ACC112 (cell line): ENCODE results near the gene LANCL2.

ENCODE experiments used
- H2AFZ ChIP-seq: fragments of 200-600 bp; sonication (generic); one replicate; pipeline ENCODE4 v1.6.0; 2017; ENCODE audit warnings: antibody characterized with exemption, low read length; ENCODE audit not compliant: unreplicated experiment
- H3K27ac ChIP-seq: fragments of 200-600 bp; sonication (generic); 2 replicates; pipeline ENCODE4 v1.5.1; 2014; ENCODE audit warnings: low read depth, mild to moderate bottlenecking, antibody characterized with exemption, low read length, moderate library complexity
- H3K27me3 ChIP-seq: fragments of 200-600 bp; sonication (generic); 2 replicates; pipeline ENCODE4 v1.6.1; 2014; ENCODE audit warnings: mild to moderate bottlenecking, antibody characterized with exemption, low read length, moderate library complexity, mixed read lengths; ENCODE audit not compliant: insufficient read depth
- H3K36me3 ChIP-seq: fragments of 200-600 bp; sonication (generic); 2 replicates; pipeline ENCODE4 v1.6.1; 2016; ENCODE audit warnings: mild to moderate bottlenecking, antibody characterized with exemption, low read length, moderate library complexity, mixed read lengths; ENCODE audit not compliant: insufficient read depth
- H3K4me1 ChIP-seq: fragments of 200-600 bp; sonication (generic); one replicate; pipeline ENCODE4 v1.6.1; 2016; ENCODE audit warnings: low read length, mixed read lengths; ENCODE audit not compliant: insufficient read depth, unreplicated experiment, control insufficient read depth
- H3K4me3 ChIP-seq: fragments of 200-600 bp; sonication (generic); 2 replicates; pipeline ENCODE4 v1.5.1; 2014; ENCODE audit warnings: mild to moderate bottlenecking, low read depth, low read length
- H3K79me2 ChIP-seq: fragments of 200-600 bp; sonication (generic); one replicate; pipeline ENCODE4 v1.6.0; 2016; ENCODE audit warnings: low read length; ENCODE audit not compliant: control insufficient read depth, unreplicated experiment, insufficient read depth

The LANCL2 gene

DNA sequence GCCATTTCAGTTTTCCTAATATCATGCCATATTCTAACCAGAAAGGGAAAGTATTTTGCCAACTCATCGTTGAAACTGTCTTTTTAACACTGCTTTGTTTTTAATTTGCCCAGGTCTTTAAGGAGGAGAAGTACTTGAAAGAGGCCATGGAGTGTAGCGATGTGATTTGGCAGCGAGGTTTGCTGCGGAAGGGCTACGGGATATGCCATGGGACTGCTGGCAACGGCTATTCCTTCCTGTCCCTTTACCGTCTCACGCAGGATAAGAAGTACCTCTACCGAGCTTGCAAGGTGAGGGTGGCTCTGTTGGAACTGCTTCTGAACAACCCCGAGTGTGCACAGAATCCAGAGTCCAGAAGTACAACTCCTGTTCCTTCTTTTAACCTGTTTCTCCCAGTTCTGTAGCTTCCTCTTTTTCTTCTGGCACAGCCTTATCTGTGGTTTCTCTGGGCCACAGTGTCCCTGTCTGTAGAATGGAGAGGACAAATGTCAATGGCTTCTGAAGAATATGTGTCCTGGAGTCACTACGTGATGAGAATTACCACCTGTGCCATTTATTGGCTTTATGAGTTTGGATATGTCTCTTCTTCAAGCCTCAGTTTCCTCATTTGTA is 60.1 kb downstream of the LANCL2 start:
- Histone ChIP-seq H3K27ac (no peak overlapping the region), H3K4me3 (no peak overlapping the region), H2AFZ (no peak overlapping the region), H3K36me3 (peaks cover 4% of the 10 kb centered on the region; the same call in 1 of the 2 replicates), H3K79me2 (no peaks in the 10 kb centered on the region), H3K4me1 (peaks cover 16% of the 10 kb centered on the region), H3K27me3 (no peaks in the 10 kb centered on the region)

DNA sequence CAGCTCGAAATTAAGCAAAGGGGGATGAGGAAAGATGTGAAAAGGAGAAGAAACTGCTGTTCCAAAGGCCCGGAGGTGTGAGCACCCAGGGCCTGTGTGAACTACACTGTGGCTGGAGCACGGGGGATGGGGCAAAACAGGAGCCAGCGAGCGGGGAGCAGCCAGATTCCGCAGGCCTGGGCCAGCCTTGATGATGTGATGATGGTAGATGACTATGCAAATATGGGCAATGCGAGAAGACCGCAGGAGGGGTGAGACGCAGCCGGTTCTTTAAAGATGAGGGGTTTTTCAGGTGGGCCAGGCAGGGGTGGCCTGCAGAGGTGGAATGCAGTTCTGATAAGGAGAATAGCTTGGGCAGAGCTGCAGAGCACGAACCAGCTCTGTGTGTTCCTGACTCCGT is 61.5 kb downstream of the LANCL2 start:
- Histone ChIP-seq H3K27ac (no peak overlapping the region), H2AFZ (no peak overlapping the region), H3K4me3 (no peak overlapping the region), H3K36me3 (peaks cover 4% of the 10 kb centered on the region; the same call in 1 of the 2 replicates), H3K4me1 (peaks cover 13% of the 10 kb centered on the region), H3K27me3 (no peaks in the 10 kb centered on the region), H3K79me2 (no peaks in the 10 kb centered on the region)

DNA sequence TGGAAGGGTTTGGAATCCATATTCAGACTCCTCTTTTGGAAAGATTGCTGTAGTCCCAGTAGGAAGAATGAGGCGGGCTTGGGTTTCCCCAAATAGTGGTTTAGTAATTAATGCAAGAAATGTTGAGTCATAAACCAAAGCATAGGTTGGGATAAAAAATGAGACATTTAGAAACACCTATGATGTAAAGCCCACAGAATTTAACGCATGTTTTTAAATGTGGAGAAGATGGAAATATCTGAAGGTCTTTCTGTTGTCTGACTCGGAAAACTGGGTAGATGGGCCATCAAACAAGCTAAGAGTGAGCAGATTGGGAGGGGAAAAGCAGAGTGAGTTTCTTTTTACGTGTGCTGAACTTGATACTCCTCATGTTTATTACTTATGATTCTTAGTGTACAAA is 62.2 kb downstream of the LANCL2 start:
- H3K27me3 ChIP-seq = no peaks in the 10 kb centered on the region
- no peaks in the 10 kb centered on the region for H3K79me2 ChIP-seq
- no peak overlapping the region for H2AFZ ChIP-seq
- H3K36me3 ChIP-seq = peaks cover 4% of the 10 kb centered on the region; the same call in 1 of the 2 replicates
- H3K27ac ChIP-seq = no peak overlapping the region
- peaks cover 13% of the 10 kb centered on the region for H3K4me1 ChIP-seq
- H3K4me3 ChIP-seq = no peak overlapping the region

DNA sequence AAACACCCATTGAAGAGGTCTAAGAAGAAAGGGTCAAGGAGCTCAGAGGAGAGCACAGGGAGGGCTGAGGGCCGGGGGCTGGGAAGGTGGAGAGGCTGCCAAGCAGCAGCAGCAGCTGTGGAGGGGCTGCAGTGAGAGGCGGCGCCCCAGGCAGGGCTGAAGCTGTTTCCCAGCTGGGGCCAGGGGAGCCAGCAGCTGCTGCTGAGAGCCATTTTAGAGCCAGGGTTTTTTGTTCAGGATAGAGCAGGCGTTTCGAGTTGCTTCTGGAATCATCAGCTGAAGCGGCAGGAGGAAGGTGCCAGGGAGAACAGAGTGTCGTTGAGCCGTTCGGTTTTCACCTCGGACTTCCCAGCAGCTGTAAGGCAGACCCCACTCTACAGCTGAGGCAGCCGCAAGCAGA is 62.7 kb downstream of the LANCL2 start:
- peaks cover 13% of the 10 kb centered on the region for H3K4me1 ChIP-seq
- no peaks in the 10 kb centered on the region for H3K79me2 ChIP-seq
- H3K27me3 ChIP-seq = no peaks in the 10 kb centered on the region
- H3K36me3 ChIP-seq = peaks cover 4% of the 10 kb centered on the region; the same call in 1 of the 2 replicates
- H2AFZ ChIP-seq = no peak overlapping the region
- no peak overlapping the region for H3K4me3 ChIP-seq
- no peak overlapping the region for H3K27ac ChIP-seq

DNA sequence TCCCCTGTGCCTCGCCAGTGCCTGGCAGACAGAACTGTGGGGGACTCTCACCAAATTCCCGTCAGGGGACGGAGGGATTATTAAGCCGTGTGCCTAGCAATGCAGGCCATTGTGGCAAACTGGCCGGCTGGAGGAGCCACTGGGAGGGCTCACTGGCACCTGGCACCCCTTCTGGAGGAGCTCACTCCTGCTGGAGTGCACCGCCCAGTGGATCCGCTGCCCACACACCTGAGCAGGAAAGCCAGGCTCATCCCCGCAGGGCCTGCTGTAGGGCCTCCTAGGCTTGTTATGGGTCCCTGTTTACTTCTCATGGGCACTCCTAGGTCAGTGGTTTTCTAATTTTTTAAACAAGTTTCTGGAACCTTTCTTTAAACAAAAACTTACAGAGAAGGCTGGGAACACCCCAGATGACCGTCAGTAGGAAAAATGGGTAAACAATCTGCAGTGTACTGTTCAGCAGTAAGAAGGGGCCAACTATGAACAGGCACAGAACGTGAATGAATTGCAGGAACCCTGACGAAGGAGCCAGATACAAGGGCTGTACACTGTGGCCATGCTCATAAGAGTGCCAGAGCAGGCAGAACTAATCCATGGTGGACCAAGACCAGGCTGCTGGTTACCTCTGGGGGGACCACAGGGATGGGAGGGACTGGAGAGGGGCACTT is 64.8 kb downstream of the LANCL2 start:
- Histone ChIP-seq H3K4me1 (no peaks in the 10 kb centered on the region), H3K79me2 (no peaks in the 10 kb centered on the region), H3K36me3 (peaks cover 4% of the 10 kb centered on the region; the same call in 1 of the 2 replicates), H3K27me3 (no peaks in the 10 kb centered on the region), H3K4me3 (no peak overlapping the region), H3K27ac (no peak overlapping the region), H2AFZ (no peak overlapping the region)

DNA sequence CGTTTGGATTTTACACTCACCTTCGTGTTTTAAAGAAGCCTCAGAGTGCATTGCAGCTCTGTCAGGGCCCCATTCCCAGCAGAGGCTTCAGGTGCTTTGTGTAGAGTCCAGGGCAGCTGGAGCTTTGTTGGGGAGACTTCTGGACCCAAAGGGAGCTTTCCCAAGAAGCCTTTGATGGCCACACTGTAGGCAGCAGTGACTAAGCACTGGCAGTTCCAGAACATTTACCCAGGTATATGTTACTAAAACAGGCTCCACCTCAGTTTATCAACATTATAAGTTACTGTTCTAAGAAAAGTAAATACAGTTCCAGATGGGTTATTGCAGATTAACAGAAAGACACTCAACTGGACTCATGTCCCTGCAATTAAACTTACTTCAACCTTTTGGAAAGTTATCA is 66.8 kb downstream of the LANCL2 start:
- Histone ChIP-seq H3K27ac (no peak overlapping the region), H3K27me3 (no peaks in the 10 kb centered on the region), H3K4me3 (no peak overlapping the region), H3K36me3 (no peaks in the 10 kb centered on the region), H3K79me2 (no peaks in the 10 kb centered on the region), H2AFZ (no peak overlapping the region), H3K4me1 (no peaks in the 10 kb centered on the region)

- no peak overlapping the region for H2AFZ ChIP-seq
- no peaks in the 10 kb centered on the region for H3K79me2 ChIP-seq
- no peaks in the 10 kb centered on the region for H3K27me3 ChIP-seq
- no peak overlapping the region for H3K4me3 ChIP-seq
- H3K36me3 ChIP-seq = no peaks in the 10 kb centered on the region
- no peak overlapping the region for H3K27ac ChIP-seq
- H3K4me1 ChIP-seq = no peaks in the 10 kb centered on the region
These were observed 67.4 kb downstream of the LANCL2 start for GRCh38 chr7:55432506-55432905.

DNA sequence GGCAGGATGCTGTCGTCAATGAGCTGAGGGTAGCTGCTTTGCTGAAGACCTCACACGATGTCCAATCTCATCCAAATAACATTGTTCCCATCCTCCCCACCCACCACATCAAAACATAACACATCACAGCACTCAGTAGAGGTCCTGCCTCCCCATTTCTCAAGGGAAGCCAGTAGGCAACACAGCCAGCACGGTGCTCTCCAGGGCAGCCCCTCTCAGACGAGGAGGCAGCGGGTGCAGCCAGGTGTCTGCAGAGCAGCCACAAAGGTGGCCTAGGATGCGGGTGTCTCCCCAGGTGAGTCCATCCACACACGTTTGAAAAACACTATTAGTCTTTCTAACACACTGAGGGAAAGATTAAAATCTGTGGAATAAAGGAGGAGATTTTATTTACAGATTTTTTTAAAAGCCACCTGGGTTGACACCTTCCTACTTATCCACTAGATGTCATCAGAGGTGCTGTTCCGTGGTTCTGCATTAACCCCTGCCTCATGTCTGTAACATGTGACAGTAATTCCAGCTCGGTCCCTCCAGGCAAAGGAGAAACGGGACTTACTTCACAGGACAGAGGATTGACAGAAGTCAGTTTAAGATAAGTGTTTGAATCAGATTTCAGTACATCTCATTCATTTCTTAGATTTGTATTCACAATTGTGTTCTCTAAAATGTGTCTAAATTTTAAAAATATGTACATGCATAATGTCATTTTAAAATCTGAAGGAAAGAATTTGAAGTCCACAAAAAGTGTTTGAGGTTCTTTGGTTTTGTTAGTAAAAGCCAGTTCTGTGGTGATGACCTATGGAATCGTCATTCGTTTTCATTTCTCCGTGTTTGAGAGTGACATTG is 68.0 kb downstream of the LANCL2 start:
- Histone ChIP-seq H2AFZ (no peak overlapping the region), H3K27me3 (no peaks in the 10 kb centered on the region), H3K4me3 (no peak overlapping the region), H3K79me2 (no peaks in the 10 kb centered on the region), H3K36me3 (no peaks in the 10 kb centered on the region), H3K4me1 (no peaks in the 10 kb centered on the region), H3K27ac (no peak overlapping the region)

DNA sequence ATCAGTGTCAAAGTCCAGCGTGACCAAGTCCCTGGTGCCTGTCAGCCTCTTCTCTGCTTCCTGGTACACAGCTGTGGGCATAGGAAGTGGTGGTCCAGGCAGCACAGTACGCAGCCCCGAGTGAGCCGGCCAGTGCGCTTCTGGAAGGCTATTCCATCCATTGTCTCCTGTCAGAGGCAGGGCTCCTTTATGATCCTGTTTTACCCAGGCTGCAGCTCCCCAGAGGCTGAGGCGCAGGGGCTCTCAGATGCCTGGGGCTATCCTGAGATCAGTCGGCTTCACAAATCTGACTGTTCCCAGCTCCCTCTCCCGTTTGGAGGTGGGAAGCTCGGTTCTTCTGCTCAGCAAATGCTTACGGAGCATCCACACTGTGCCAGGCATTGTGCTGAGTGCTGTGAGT is 70.3 kb downstream of the LANCL2 start:
- Histone ChIP-seq H3K4me3 (no peak overlapping the region), H2AFZ (no peak overlapping the region), H3K79me2 (no peaks in the 10 kb centered on the region), H3K4me1 (no peaks in the 10 kb centered on the region), H3K27ac (no peak overlapping the region), H3K27me3 (no peaks in the 10 kb centered on the region), H3K36me3 (no peaks in the 10 kb centered on the region)

- Histone ChIP-seq H3K4me1 (peaks cover 3% of the 10 kb centered on the region), H3K36me3 (no peaks in the 10 kb centered on the region), H2AFZ (no peak overlapping the region), H3K27ac (no peak overlapping the region), H3K79me2 (no peaks in the 10 kb centered on the region), H3K4me3 (no peak overlapping the region), H3K27me3 (no peaks in the 10 kb centered on the region)
These were observed 71.3 kb downstream of the LANCL2 start for GRCh38 chr7:55436457-55436856.
